HCT116 (cell line): ENCODE measurements around the gene ZNF304.

Experiments used
- POLR2AphosphoS5 ChIP-seq: IDR thresholded peaks from 2 replicates; pipeline ENCODE4 v1.6.1; 2011; ENCODE audit warnings: mild to moderate bottlenecking, low read depth, low read length, moderate library complexity
- SP1 ChIP-seq: IDR thresholded peaks from 2 replicates; pipeline ENCODE4 v1.6.1; 2012; ENCODE audit warnings: low read depth
- SRF ChIP-seq: IDR thresholded peaks from 2 replicates; pipeline ENCODE4 v1.6.1; 2012; ENCODE audit warnings: low read depth
- TCF7L2 ChIP-seq: IDR thresholded peaks from 2 replicates; pipeline ENCODE4 v1.7.0; 2011; ENCODE audit warnings: borderline replicate concordance, inconsistent platforms; ENCODE audit not compliant: insufficient read depth, insufficient read length; ENCODE audit errors: extremely low read depth
- YY1 ChIP-seq: IDR thresholded peaks from 2 replicates; pipeline ENCODE4 v1.6.1; 2011; ENCODE audit warnings: low read length, low read depth, moderate library complexity, mild to moderate bottlenecking; ENCODE audit not compliant: insufficient replicate concordance; ENCODE audit errors: extremely low read depth
- TF ChIP-seq, protein P1 (sequence below), 3 experiments: fragments of 200-600 bp in 1 of 3; sonication (generic) in 1 of 3; IDR thresholded peaks in 2 of 3; conservative IDR thresholded peaks in 1 of 3; 2 replicates each; pipeline ENCODE4 v1.5.1; 2012 to 2017; ENCODE audit warnings: low read depth in 2 of 3, low read length in 2 of 3, antibody characterized with exemption in 1 of 3, borderline replicate concordance in 1 of 3, control low read depth in 1 of 3, mild to moderate bottlenecking in 1 of 3, mixed read lengths in 1 of 3, mixed run types in 1 of 3, moderate library complexity in 1 of 3; ENCODE audit not compliant: insufficient read depth in 1 of 3
- TF ChIP-seq, protein P2 (sequence below): IDR thresholded peaks from 2 replicates; pipeline ENCODE4 v1.6.1; 2012; ENCODE audit warnings: low read depth
- TF ChIP-seq, protein P3 (sequence below): IDR thresholded peaks from 2 replicates; pipeline ENCODE4 v1.6.1; 2012

GRCh38 chr19:57319869-57320179, 31.2 kb upstream of the ZNF304 start:
- TF ChIP-seq, protein P1, sequence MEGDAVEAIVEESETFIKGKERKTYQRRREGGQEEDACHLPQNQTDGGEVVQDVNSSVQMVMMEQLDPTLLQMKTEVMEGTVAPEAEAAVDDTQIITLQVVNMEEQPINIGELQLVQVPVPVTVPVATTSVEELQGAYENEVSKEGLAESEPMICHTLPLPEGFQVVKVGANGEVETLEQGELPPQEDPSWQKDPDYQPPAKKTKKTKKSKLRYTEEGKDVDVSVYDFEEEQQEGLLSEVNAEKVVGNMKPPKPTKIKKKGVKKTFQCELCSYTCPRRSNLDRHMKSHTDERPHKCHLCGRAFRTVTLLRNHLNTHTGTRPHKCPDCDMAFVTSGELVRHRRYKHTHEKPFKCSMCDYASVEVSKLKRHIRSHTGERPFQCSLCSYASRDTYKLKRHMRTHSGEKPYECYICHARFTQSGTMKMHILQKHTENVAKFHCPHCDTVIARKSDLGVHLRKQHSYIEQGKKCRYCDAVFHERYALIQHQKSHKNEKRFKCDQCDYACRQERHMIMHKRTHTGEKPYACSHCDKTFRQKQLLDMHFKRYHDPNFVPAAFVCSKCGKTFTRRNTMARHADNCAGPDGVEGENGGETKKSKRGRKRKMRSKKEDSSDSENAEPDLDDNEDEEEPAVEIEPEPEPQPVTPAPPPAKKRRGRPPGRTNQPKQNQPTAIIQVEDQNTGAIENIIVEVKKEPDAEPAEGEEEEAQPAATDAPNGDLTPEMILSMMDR (IDR thresholded peaks at IDR 0.05 in 2 of 3, conservative IDR thresholded peaks at IDR 0.05 in 1 of 3; ENCODE audit: borderline replicate concordance in 1 of 3, insufficient read depth in 1 of 3, low read depth in 2 of 3, low read length in 2 of 3) = no peak
- no peak for TF ChIP-seq SRF
- TF ChIP-seq SP1 = no peak
- TF ChIP-seq, protein P2, sequence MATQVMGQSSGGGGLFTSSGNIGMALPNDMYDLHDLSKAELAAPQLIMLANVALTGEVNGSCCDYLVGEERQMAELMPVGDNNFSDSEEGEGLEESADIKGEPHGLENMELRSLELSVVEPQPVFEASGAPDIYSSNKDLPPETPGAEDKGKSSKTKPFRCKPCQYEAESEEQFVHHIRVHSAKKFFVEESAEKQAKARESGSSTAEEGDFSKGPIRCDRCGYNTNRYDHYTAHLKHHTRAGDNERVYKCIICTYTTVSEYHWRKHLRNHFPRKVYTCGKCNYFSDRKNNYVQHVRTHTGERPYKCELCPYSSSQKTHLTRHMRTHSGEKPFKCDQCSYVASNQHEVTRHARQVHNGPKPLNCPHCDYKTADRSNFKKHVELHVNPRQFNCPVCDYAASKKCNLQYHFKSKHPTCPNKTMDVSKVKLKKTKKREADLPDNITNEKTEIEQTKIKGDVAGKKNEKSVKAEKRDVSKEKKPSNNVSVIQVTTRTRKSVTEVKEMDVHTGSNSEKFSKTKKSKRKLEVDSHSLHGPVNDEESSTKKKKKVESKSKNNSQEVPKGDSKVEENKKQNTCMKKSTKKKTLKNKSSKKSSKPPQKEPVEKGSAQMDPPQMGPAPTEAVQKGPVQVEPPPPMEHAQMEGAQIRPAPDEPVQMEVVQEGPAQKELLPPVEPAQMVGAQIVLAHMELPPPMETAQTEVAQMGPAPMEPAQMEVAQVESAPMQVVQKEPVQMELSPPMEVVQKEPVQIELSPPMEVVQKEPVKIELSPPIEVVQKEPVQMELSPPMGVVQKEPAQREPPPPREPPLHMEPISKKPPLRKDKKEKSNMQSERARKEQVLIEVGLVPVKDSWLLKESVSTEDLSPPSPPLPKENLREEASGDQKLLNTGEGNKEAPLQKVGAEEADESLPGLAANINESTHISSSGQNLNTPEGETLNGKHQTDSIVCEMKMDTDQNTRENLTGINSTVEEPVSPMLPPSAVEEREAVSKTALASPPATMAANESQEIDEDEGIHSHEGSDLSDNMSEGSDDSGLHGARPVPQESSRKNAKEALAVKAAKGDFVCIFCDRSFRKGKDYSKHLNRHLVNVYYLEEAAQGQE = no peak
- TF ChIP-seq, protein P3, sequence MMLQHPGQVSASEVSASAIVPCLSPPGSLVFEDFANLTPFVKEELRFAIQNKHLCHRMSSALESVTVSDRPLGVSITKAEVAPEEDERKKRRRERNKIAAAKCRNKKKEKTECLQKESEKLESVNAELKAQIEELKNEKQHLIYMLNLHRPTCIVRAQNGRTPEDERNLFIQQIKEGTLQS = no peak
- no peak for TF ChIP-seq TCF7L2
- no peak for TF ChIP-seq POLR2AphosphoS5
- TF ChIP-seq YY1 = no peak
